CMK (cell line): Measurements from ENCODE around the gene MACROD2.

Experiments
- DNase-seq: peaks from one replicate; pipeline ENCODE4 v3.0.0-alpha.2; 2010; ENCODE audit warnings: low read depth

Gene MACROD2

DNA sequence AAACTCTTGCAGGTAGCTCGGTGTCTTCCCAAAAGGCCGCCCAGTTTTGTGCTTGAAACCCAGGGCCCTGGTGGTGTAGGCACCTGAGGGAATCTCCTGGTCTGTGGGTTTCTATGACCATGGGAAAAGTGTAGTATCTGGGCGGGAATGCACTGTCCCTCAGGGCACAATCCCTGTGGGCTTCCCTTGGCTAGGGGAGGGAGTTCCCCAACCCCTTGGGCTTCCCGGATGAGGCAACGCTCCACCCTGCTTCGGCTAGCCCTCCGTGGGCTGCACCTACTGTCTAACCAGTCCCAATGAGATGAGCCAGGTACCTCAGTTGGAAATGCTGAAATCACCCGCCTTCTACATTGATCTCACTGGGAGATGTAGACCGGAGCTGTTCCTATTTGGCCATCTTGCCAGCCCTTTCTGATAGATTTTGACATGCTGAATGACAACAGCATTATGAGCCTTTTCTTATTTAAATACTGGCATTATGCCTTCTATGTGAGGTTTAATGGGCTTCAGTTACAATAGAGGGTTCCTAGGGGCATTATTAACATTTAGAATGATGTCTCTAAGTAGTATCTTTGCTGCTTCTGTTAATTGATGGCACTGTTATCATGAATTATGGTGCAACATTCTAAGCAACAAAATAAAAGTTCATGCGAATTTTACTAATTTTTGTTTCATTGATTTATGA, 475.8 kb downstream of the MACROD2 start:
- DNase-seq = no peak

DNA sequence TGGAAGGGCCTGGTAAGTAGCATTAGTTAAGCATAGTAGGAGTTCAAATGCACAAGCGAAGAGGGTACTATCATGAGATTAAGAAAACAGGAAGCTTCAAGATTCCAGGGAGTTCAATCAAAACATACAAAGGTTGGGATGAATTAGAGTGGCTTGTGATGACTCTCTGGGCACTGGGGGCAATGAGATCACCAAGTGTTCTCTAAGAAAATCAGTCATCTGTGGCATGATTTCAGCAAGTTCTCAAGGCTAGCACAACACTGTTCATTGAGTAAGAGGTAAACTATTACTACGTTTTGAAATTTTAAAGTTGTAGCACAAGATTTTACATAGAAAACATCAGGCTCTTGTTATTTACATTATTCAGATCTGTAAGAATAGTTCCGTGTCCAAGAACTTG, 481.8 kb downstream of the MACROD2 start:
- DNase-seq = no peak

DNA sequence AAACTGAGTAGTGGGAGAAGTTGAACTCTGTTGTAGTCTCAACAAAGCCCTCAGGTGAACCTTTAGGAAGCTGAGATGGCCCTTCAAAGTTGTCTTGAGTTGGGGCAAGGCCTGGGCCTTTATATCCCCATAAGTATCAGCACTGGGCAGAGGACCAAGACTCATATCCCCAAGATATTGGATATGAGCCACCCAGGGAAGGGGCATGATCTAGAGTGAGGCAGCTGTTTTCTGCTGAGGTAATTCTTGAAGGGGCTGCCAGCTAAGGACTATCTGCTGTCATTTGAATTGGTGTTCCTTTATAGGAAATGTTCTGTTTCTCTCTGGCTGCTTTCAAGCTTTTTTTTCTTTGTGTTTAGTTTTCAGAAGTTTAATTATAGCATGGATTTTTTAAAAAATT, 482.8 kb downstream of the MACROD2 start:
- no peak for DNase-seq

DNA sequence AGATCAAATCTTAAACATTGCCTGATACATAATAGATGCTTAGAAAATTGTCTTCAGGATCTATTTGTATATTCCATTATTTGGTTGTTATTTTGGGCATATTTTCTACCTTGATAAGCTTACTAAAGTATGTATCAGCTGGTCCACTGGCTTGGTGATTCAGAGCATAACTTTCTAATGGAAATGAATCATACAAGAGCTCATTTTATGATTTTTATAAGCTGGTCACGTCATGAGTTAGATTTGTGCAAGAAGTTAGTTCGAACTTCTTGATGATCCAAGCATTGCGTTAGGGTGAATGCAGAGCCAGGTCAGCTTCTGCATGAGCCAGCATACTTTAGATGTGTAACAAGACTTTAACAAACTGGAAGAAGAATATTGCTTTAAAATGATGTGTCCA, 486.5 kb downstream of the MACROD2 start:
- DNase-seq = no peak

DNA sequence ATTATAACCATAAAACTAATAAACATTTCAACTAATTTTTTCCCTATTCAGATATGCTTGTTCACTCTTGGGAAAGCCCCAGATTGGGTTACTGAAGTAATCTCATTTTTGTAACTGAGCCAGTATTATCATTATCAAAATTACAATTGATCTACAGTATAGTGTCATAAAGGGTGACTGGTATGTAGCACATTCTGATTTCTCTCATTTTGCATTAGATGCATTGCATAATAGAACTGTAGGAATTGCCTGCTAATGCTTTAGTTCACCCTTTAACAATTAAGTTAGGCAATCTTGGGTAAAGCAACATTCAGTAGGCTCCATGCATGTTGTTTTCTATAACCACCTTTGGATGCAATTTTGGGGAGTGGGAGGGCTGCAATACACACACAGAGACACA, 492.9 kb downstream of the MACROD2 start:
- DNase-seq = no peak

DNA sequence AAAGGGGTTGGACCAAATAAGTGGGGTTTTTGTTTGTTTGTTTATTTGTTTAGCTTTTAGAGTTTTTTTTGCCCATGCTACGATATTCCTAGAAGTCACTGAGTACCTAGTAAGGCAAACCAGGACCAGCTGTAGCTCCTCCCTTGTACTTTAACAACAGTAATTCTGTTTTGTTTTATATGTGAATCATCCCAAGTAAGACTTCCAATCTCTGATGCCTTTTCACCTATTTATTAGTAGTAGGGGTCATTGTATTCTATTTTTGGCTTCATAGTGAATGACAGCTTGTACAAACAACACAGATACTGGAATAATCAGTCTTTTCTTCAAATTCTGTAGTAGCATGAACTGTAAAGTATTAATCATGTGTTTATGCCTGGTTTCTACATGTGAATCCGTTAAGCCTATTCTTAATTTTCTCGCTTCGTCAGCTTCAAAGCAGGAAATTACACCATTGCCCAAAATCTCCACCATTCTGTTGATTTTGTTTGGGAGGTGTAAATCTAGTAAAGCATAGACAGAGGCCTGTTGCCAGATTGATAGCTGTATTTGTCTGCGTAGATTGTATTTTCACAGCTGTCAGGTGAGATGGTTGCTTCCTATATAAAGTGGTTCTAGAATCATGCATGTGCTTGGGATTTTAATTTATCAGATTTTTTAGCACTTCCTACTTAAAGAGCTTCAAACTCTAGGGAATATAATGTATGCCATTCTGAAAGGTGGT, 493.6 kb downstream of the MACROD2 start:
- DNase-seq = no peak

DNA sequence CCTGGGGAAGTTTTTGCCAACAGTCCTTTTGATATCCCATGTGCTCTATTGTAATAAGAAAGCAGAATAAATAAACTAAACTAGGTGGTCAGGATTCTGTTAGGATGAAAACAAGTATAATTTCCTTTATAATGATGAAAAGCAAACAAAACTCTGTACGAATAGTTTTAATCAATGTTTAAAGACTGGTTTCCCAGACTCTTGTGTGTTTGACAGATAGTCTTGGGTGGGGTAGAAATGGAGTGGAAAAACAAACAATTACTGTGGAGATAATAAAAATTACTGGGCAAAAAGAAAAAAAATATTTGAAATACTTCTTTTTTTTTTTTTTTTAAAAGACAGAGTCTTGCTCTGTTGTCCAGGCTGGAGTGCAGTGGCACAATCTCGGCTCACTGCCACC, 494.2 kb downstream of the MACROD2 start:
- DNase-seq = no peak

DNA sequence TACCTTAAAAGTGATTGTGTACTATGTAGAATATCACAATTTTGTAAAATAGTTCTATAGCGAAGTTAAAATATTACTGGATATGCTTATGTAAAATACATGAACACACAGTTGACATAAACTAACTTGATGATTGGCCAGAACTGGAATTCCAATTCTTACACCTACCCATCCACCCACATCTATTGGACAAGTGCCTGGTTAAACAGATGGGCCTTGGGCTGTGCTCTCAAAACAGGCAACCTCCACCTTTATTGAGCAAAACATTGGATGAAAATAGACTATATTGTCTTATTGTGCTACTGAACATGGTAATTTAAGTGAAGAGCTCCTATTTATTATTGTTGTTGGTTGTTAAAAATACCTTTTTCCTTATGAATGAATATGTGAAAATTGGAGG, 496.1 kb downstream of the MACROD2 start:
- no peak for DNase-seq

DNA sequence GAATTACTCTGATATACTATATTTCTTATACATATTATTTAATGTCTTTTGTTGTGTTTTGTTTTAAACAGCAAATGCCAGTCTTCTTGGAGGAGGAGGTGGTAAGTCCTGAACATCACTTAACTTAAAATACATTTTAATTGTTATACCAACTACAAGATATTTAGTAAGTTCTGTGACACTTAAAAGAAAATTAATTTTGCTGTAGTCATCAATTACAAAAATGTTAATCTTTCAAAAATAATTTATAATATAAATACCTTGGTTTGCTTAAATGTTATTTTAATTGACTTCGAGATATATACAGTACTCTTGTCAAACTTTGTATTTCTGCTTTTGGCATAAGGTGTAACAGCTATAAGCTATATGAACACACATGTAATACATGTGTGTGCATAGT, 498.1 kb downstream of the MACROD2 start:
- DNase-seq = no peak

DNA sequence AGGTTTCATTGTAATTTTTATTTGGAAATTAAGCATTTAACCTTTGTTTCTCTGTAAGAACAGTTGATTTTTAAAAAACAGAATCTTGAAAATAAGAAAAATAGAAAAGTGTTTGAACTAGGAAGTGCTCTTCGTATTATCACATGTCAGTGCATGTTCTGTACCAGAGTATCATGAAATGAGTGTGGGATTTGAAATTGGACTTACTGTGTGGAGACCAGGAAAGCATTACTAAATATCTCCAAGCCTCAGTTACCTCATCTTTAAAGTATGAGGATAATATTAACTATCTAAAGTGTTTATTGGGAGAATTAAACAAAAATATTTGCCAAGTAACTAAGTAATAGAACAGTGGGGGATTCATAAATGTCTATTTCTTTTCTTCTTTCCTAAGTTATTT, 499.0 kb downstream of the MACROD2 start:
- DNase-seq = no peak

DNA sequence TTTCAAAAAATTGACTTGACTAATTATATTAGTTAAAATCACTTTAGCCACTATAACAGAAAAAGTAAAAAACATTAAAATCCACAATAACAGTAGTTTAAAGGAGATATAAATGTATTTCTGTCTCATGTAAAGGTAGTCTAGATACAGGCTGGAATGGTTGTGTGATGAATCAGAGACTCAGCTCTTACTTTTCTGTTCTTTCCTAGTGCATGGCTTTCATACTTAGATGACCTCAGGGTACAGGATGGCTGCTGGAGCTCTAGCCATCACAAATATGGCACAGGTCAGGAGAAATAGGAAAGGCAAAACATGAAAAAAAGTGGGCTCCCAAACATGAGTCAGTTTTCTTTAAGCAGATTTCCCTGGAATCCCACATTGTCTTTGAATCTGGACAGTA, 499.8 kb downstream of the MACROD2 start:
- DNase-seq = no peak

DNA sequence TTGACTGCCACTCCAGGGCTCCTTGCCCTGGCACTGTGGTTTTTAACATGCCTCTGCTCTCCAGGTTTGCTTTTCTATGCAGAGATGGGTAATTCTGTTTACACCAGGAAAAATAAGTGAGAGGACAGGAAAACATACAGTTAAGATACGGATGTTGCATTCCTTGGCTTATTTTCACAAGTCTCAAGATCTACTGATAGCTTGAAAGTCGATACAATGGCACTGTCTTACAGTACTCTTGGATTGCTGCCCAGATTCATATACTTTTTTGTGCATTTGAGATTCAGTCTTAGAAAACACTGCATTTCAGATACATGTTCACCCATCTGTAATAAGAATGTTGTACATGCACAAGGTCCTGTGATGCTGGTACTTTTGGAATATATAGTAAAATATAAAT, 501.7 kb downstream of the MACROD2 start:
- DNase-seq = no peak

DNA sequence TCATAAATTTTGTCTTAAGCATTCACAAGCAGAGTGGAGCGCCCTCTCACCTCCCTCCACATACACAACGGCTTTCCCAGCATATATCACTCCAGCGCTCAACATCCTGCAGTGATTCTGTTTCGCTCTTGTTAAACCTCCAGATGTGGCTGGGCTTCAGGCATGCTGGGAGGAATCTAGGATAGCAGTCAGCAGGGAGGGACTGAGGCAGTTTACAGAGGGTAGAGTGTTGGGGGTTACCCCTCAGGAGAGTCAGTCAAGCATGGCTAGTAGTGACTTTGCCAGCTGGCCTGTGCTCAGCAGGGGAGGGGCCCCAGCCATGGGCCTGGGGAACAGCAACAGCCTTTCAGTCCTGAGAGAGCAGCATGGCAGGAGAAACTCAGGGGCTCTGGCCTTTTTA, 503.5 kb downstream of the MACROD2 start:
- no peak for DNase-seq

DNA sequence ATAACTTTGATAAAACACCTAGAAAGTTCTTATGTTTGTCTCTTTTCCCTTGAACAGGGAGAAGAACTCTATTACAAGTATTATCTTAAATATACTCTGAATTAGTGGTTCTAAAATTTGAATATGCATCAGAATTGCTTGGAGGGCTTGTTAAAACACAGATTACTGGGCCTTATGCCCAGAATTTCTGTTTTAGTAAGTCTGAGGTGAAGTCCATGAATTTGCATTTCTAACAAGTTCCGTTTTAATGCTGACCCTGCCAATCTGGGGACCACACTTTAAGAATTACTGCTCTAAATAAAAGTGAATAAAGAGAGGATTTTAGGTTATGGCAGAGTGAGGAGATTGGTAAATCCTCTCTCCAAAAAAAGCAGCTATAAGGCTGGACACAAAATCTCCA, 510.2 kb downstream of the MACROD2 start:
- no peak for DNase-seq

DNA sequence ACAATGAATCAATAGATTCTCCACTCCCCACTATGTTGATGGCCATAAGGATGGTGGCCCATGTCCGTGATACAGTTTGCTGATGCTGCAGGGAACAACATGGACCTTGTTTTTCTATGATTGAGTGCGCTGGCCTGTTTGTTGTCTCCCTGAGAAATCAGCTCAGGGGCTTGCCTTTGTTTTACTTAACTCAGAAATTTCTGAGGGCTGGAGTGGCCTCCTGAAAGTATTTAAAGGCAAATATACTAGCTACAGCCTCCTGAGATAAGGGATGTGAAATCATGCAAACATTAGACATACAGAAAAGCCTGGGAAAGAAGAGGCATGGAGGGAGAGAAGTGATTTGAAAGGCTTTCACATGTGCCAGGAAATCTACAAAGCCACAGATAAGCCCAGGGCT, 512.4 kb downstream of the MACROD2 start:
- DNase-seq = no peak

DNA sequence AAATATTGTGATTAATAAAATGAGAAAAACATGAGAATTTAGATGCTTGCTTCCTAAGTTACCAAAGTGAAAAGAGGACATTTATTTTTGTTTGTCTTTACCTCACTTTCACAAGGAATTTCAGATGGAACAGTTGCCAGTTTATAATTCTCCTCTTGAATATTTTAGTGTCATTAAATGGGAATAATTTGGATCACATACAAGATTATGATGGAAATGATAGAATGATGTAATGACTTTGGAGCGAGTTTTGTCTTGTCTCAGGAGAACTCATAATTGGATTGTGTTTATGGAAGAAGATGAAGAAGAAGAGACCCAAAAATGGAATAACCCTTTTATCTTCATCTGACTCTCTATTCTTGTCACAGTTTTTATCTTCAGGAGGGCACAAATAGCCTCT, 515.0 kb downstream of the MACROD2 start:
- no peak for DNase-seq

DNA sequence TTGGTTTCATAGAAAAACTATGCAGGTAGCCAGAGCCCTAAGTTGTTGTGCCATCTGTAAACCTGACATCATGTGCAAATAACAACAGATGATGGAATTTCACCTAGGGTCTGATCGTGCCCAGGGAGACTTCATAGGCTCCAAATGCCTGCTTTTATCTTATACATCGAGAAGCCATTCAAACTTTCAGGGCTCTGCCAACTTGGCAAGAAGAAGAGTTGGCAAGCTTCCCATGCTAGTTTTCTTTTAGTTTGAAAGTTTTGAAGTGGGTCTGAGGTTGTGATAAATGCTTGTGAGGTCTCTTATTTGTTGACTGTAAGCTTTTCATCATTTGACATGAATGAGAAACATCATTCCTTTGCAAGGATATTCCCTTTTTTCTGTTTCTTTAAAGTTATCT, 517.5 kb downstream of the MACROD2 start:
- DNase-seq = no peak

DNA sequence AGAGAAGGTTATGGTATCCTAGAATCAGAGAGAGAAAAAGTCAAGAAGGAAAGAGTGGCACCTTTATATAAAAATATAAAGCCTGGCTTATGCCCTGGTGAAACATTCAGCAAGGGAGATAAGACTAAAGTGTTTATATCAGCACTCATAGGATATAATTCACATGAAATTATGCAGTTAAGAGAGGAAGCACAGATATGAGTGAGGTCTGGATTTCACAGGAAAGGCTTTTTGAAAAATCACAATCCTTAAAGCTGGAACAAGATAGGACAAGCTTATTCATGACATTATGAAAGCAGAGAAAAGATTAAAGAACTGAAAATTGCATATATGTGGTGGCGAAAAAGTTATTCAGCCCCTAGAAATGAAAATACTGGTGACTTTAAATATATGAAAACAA, 523.3 kb downstream of the MACROD2 start:
- no peak for DNase-seq

DNA sequence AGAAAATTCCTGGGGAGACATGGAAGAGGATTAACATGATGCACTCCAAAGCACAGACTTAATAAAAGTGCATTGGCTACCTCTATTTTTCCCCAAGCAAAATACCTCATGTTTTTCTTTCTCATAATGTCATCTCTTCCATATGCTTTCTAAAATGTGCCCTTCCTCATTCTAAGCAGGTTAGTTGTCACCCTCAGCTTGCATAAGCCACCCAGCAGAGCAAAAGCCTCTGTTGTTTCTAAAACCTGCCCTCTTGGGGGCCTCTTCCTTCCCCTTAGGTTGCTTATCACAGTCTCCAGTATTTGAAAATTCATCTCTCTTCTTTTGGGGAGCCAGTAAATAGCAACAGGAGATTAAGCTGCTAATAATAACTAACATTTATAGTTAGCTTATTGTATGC, 525.7 kb downstream of the MACROD2 start:
- DNase-seq = no peak

DNA sequence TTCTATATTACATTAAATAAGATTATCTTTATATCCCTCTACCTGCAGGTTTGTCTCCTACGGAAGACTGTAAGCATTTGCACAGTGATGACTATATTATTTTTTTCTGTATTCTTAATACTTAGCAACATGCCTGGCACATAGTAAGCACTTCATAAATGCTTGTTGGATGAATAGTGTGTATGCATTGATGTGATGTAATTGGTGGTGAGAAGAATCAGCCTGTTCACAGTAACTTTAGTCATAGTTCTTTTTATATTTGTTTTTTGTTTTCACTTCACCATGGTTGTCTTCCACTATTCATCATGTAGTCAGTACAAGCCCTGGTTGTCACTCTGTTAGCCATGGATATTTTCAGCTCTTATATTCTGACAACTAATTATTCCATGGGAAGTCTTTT, 526.1 kb downstream of the MACROD2 start:
- DNase-seq = no peak

DNA sequence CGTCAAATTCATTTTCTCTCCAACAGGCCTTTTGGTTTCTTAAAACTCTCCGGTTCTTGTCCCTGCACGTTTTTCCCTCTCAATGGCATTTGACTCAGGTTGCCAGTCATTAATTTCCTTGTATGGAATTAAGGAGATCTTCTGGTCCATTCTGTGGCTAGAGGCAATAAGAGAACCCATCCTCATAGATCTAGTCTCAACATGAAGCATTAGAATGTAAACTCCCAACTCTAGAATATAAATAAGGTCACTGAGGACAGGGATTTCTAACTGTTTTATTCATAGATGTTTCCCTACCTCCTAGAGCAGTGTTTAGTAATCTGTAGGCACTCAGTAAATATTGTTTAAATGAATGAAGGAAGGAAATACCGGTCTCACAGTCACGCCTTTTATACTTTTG, 527.3 kb downstream of the MACROD2 start:
- DNase-seq = no peak

DNA sequence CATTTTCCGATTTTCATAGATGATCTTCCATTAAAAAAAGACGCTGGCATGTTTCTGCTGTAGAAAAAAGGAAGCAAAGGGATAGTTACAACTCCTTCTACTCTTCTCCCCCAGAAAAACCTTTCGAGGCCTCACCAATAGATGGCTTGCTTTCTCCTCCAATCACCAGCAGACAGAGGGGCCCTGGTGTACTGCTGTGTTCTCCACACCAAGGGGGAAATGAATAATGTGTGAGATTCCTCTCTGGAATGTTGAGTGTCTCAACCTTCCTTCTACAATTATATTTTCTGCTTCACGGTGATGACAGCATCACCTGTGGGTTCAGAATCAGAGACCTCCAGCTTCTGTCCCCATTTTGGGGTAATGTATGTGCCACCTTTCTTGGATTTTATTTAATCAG, 527.8 kb downstream of the MACROD2 start:
- DNase-seq = no peak

DNA sequence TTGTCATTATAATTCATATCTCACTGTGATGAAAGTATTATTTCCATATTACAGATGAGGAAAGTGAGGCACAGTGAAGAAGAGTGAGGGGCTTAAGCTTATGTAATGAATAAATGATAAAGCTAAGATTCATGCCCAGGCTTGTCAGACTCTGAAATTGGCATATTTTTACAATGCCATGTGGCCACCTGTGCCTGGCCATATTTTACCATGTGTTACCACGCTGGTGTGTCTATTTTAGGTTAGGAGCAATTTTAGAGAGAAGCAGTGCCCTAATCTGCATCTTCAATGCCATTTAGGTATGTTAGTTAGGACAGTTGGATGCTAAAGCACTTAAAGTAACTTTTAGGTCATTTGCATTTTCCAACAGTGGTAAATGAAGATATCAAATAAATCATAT, 530.1 kb downstream of the MACROD2 start:
- no peak for DNase-seq

DNA sequence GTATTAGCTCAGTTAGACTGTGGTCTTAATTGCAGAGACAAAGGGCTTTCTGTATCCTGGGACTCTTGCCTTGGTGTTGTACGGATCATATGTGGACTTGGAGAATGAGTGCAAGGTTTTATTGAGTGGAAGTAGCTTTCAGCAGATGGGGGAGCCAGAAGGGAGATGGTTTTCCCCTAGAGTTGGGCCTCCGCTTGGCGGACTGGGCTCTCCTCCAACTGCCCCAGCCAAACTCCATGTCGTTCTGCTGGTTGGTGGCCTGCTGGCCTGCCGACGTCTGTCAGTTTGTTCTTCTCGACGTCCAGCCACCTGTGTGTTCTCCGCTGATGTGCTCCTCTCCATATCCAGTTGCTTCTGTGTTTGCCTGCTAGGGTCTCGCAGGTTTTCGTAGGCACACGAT, 531.6 kb downstream of the MACROD2 start:
- no peak for DNase-seq
